ENCODE data around the gene GP9.
A peak's percentile ranks its signal among the peaks of the same experiment; 100 is the strongest.

Gene GP9

DNA sequence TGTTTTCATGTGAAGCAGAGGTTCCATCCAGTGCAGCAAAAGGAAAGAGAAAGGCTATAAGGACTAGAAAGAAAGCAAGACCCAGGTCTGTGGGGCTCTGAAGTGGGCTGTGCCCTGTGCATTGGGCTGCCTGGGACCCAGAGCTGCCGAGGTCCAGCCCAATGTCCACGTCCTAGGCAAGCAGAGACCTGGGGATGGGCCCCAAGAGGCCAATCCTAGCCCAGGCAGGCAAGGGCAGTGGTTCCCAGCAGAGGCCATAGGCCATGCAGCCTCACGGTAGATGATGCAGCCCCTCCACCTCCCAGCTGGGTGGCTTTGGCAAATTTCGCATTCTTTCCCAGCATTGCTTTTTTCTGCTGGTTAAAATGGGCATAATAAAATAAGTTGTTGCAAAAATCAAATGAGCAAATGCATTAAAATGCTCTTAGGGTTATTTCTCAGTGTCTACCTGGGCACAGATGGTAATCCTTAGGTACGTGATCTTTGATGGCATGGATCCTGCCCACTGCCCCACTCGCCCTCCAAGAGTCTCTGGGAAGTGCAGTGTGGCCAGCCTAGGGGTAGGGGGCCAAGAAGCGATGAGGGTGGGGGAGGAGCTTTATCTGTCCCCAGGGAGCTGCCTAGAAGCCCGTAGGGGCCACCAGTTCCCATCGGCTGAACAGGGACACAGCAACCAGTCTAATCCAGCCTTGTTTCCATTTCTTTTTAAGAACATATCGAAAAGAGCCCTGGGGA is 22.3 kb upstream of the GP9 start:
- DNase-seq, result peak in 1 of 2 donors; percentile 52

DNA sequence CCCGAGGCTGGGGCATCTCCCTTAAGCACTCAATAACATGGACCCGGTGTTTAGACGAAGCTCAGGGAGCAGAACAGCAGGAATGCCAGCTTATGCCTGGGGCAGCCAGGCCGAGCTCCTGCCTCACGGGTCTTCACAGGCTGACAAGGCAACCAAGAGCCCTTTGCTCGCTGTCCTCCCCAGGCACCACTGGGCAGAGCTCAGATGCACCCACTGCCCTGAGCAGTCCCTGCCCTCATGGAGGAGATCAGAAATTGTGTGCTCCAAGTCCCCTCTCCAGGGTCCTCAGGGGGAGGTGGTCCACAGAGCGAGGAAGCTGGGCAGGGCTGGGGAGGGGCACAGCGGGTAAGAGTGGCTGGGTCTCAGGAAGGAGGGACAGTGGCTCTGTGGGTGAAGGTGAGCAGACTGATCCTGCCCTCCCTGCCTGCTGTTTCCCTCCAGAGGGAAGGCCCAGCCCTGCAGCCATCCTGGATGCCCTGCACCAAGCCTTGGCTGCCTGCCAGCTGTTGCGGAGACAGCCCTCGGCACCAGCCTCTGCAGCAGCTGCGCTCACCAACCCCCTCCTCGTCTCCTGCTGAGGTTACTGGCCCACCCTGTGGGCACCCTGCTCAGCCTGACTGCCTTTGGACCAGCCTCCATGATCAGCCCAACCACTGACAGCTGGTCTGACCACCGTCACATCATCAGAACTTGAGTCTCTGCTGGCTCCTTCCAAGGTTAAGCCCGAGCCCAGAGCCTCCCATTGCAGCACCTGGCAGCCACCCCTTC is 21.1 kb upstream of the GP9 start:
- no peak for DNase-seq
- intact Hi-C loops (cut with DNase I; ENCODE audit: low total_unique reads), result loop anchor here (10.0 kb wide), 1 partner anchor 55 kb away; no protein-coding TSS in a partner anchor
- TF ChIP-seq, protein P1, sequence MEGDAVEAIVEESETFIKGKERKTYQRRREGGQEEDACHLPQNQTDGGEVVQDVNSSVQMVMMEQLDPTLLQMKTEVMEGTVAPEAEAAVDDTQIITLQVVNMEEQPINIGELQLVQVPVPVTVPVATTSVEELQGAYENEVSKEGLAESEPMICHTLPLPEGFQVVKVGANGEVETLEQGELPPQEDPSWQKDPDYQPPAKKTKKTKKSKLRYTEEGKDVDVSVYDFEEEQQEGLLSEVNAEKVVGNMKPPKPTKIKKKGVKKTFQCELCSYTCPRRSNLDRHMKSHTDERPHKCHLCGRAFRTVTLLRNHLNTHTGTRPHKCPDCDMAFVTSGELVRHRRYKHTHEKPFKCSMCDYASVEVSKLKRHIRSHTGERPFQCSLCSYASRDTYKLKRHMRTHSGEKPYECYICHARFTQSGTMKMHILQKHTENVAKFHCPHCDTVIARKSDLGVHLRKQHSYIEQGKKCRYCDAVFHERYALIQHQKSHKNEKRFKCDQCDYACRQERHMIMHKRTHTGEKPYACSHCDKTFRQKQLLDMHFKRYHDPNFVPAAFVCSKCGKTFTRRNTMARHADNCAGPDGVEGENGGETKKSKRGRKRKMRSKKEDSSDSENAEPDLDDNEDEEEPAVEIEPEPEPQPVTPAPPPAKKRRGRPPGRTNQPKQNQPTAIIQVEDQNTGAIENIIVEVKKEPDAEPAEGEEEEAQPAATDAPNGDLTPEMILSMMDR (IDR thresholded peaks at IDR 0.05), result no peak

More for the DNA sequence above, 22.3 kb upstream of the GP9 start:
- intact Hi-C loops (cut with DNase I; ENCODE audit: low total_unique reads), result loop anchor here (10.0 kb wide), 1 partner anchor 57 kb away; no protein-coding TSS in a partner anchor
- Histone ChIP-seq H3K36me3 (no peaks in the 10 kb centered on the region), H3K4me3 (no peak overlapping the region), H3K4me1 (peaks cover 0 to 7% (median 0%) of the 10 kb centered on the region in 4 donors), H3K27me3 (peaks cover 0 to 17% of the 10 kb centered on the region in 2 donors), H3K27ac (no peak overlapping the region), H3K9me3 (no peaks in the 10 kb centered on the region)
- TF ChIP-seq, protein P1 (IDR thresholded peaks at IDR 0.05), result no peak

DNA sequence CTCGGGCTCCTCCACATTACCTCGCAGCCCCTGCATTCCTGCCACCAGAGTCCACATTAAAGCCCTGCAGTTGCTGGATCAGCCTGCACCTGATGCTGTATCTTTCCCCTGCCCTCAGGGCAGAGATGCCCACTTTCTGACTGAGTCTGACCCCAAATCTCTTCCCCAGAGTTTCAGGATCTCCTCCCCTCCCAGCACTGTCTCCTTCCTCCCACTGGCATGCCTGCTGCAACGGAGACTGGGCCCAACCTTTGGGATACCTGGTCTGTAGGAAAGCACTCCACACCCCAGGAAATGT is 20.6 kb upstream of the GP9 start:
- Histone ChIP-seq H3K27me3 (peaks cover 0 to 17% of the 10 kb centered on the region in 2 donors), H3K9me3 (no peaks in the 10 kb centered on the region), H3K27ac (no peak overlapping the region), H3K4me1 (peaks cover 0 to 7% (median 0%) of the 10 kb centered on the region in 4 donors), H3K36me3 (no peaks in the 10 kb centered on the region), H3K4me3 (no peak overlapping the region)
- TF ChIP-seq, protein P1 (IDR thresholded peaks at IDR 0.05), result no peak
- intact Hi-C loops (cut with DNase I; ENCODE audit: low total_unique reads), result no loop called here
- peak in 1 of 2 donors; percentile 20 for DNase-seq

More for the DNA sequence above, 21.1 kb upstream of the GP9 start:
- Histone ChIP-seq H3K27ac (no peak overlapping the region), H3K4me1 (peaks cover 0 to 7% (median 0%) of the 10 kb centered on the region in 4 donors), H3K4me3 (no peak overlapping the region), H3K36me3 (no peaks in the 10 kb centered on the region), H3K9me3 (no peaks in the 10 kb centered on the region), H3K27me3 (peaks cover 0 to 17% of the 10 kb centered on the region in 2 donors)

DNA sequence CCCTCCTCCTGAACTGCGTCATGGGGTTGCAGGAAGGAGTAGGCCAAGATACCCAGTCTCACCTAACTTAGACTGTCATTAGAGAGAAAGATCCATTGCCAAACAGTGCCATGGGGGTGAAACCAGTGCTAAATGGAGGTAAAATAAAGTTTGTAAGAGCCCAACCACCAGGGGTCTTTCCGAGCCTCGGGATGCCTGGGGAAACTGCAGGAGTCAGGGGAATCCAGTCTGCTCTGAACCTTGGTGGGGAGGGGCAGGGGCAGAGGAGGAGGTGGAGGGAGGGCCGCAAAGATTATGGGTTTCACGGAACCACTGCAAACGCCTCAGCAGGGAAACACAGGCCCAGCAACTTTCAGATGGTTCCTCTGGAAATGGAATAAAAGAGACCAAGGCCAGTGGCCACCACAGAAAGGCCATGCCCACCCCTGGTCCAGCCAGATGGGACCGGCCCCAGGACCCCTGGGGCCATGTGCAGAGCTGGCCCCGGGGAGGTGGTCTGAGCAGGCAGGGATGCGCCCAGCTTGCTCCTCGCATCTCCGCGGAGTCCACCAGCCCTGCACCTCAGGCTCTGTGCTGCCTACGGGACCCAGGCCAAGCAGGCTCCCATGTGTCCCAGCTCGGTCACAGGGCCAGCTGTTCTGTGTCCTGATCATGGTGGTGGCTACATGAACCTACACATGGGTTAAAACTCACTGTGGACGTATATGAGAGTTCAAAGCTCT is 19.8 kb upstream of the GP9 start:
- peak in 1 of 2 donors; percentile 63 for DNase-seq
- TF ChIP-seq, protein P1 (IDR thresholded peaks at IDR 0.05), result no peak

DNA sequence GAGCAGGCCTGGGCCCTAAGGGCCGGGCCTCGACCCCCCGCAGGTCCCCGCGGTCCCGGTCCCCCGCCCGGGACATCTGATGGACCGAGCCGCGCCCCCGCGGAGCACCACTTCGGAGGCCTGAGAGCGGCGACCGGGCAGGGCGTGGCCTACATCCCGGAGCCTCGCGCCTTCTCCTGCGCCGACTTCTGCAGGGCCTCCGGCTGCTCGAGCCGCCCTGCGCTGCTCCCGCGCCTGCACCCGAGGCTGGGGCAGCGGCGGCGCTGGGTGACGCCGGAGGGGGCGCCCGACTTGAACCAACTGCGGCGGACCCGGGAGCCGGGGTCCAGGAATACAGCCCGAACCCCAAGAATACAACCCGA is 14.9 kb upstream of the GP9 start:
- H3K27ac ChIP-seq, result no peak overlapping the region
- H3K27me3 ChIP-seq, result peaks cover 0 to 14% of the 10 kb centered on the region in 2 donors
- H3K9me3 ChIP-seq, result no peaks in the 10 kb centered on the region
- H3K4me1 ChIP-seq, result peaks cover 0 to 10% (median 9%) of the 10 kb centered on the region in 4 donors
- DNase-seq, result no peak
- H3K36me3 ChIP-seq, result no peaks in the 10 kb centered on the region
- H3K4me3 ChIP-seq, result peak overlapping the region; percentile 34 to 45
- TF ChIP-seq, protein P1 (IDR thresholded peaks at IDR 0.05), result no peak
- intact Hi-C loops (cut with DNase I; ENCODE audit: low total_unique reads), result no loop called here

More for the DNA sequence above, 19.8 kb upstream of the GP9 start:
- Histone ChIP-seq H3K27ac (no peak overlapping the region), H3K4me3 (no peak overlapping the region), H3K9me3 (no peaks in the 10 kb centered on the region), H3K27me3 (peaks cover 0 to 18% of the 10 kb centered on the region in 2 donors), H3K36me3 (no peaks in the 10 kb centered on the region), H3K4me1 (peaks cover 0 to 12% (median 4%) of the 10 kb centered on the region in 4 donors)
- intact Hi-C loops (cut with DNase I; ENCODE audit: low total_unique reads), result no loop called here

Data from tibial artery (tissue), 4 donors.